IgD-negative memory B cell (primary cell): ENCODE results near the gene GCN1. TPM values are rescaled to one million over a fixed set of nuclear protein-coding genes. Genes with fewer than 3 reads are reported as not detected.
A peak's percentile ranks its signal among the peaks of the same experiment; 100 is the strongest.
"Not testable (repeated sequence)": the region's sequence is repeated elsewhere in the genome, so short reads cannot be mapped to it uniquely, and the experiment has no call there.

ENCODE experiments used
- H3K27ac Mint-ChIP-seq, 3 donors: one replicate each; pipeline ENCODE4 v1.8.0; 2020 to 2022; ENCODE audit warnings: mild to moderate bottlenecking in 3 of 3, mixed read lengths in 3 of 3, moderate library complexity in 1 of 3
- H3K27me3 Mint-ChIP-seq: one replicate; pipeline ENCODE4 v1.8.0; 2021; ENCODE audit warnings: mixed read lengths
- H3K36me3 Mint-ChIP-seq: one replicate; pipeline ENCODE4 v1.8.0; 2020; ENCODE audit warnings: mild to moderate bottlenecking, mixed read lengths
- H3K4me1 Mint-ChIP-seq, 3 donors: one replicate each; pipeline ENCODE4 v1.8.0; 2020 to 2022; ENCODE audit warnings: mixed read lengths in 3 of 3, mild to moderate bottlenecking in 1 of 3
- H3K4me3 Mint-ChIP-seq, 4 donors: one replicate each; pipeline ENCODE4 v1.8.0; 2020 to 2022; ENCODE audit warnings: mild to moderate bottlenecking in 4 of 4, mixed read lengths in 4 of 4, moderate library complexity in 3 of 4
- H3K9me3 Mint-ChIP-seq, 3 donors: one replicate each; pipeline ENCODE4 v1.8.0; 2020 to 2021; ENCODE audit warnings: mixed read lengths in 3 of 3, mild to moderate bottlenecking in 1 of 3
- polyA plus RNA-seq: library from polyadenylated mRNA; unstranded; fragments of 300-500 nt; fragmentation: Illumina TruSeq; gene quantifications from one replicate; pipeline ENCODE4 v1.2.3, GENCODE V29; 2021

The GCN1 gene
- polyA plus RNA-seq, 1 donor from 2014 or later: 18.4 TPM

GRCh38 chr12:120224304-120225199 is 30.0 kb upstream of the GCN1 start:
- peaks cover 12% of the 10 kb centered on the region for H3K27me3 Mint-ChIP-seq
- H3K4me3 Mint-ChIP-seq: peak overlapping the region in 1 of 4 donors; percentile 27
- no peaks in the 10 kb centered on the region for H3K9me3 Mint-ChIP-seq
- H3K27ac Mint-ChIP-seq: peak overlapping the region in 1 of 3 donors; percentile 10
- no peaks in the 10 kb centered on the region for H3K36me3 Mint-ChIP-seq
- H3K4me1 Mint-ChIP-seq: peaks cover 5 to 13% (median 9%) of the 10 kb centered on the region in 3 donors

DNA sequence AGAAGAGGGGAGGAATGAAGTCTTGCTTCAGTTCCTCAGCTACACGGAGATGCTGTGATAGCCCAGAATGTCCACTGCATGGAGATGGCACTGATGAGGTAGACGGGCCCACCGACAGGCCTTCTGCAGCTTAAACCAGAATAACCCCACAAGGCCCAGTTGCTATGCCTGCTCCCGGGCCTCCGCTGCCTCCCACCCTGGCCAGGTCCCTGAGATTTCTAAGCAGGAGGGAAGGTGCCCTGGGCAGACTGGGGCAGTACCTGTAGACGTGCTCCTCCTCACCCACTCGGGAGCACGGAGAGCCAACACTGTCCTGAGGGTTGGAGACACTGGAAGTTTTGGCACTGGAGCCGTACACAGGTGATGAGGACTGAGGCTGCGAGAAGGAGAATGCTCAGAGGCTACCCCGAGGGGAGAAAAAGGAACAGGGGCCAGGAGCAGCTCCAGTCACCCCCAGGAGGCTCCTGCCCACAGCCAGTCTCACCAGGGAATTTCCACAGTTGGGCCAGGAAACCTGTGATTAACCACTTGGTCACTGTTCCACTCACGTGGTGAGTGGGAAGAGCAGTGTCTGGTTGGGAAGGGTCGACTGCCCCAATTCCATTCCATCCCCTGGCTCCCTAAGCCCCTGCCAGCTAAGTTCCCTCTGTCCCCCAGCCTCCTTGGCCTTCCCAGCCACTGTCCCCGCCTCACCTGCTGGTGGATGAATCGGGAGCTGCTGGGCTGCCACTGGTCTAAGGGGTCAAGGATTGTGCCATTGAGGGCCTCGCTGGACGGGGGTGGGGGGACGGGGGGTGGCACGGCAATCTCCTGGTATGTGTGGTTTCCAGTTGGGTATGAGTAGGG is 29.2 kb upstream of the GCN1 start:
- Mint-ChIP-seq H3K4me1 (peaks cover 5 to 13% (median 9%) of the 10 kb centered on the region in 3 donors), H3K27ac (peak overlapping the region in 1 of 3 donors; percentile 47), H3K4me3 (peak overlapping the region in 1 of 4 donors; percentile 72), H3K9me3 (no peaks in the 10 kb centered on the region), H3K27me3 (peaks cover 12% of the 10 kb centered on the region), H3K36me3 (no peaks in the 10 kb centered on the region)

DNA sequence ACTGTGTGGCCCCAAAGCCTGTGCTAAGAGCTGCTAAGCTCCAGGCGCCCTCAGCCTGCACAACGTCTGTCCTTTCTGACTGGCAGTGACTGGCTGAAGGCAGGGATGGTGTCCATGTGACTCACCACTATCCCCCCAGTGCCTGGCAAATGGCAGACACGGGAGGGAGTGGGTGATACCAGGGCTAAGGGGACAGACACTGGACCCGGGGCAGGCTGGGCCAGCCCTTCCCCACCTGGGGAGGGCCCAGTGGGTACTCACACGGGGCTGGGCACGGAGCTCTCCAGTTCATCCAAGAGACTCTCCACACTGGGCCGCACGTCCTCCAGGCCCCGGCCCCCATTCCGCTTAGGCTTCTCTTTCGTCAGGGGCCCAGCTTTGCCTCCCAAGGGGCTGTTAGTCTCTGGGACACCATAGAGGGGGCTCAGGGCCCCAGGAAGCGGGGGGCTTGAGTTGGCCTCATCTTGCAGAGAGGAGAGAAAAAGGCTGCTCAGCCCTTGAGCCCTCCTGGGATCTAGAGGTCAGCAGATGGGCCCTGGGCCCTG is 27.8 kb upstream of the GCN1 start:
- no peaks in the 10 kb centered on the region for H3K36me3 Mint-ChIP-seq
- no peak overlapping the region for H3K4me3 Mint-ChIP-seq
- H3K9me3 Mint-ChIP-seq: no peaks in the 10 kb centered on the region
- peak overlapping the region in 1 of 3 donors; percentile 60 for H3K27ac Mint-ChIP-seq
- peaks cover 8% of the 10 kb centered on the region for H3K27me3 Mint-ChIP-seq
- H3K4me1 Mint-ChIP-seq: peaks cover 3 to 9% (median 4%) of the 10 kb centered on the region in 3 donors

DNA sequence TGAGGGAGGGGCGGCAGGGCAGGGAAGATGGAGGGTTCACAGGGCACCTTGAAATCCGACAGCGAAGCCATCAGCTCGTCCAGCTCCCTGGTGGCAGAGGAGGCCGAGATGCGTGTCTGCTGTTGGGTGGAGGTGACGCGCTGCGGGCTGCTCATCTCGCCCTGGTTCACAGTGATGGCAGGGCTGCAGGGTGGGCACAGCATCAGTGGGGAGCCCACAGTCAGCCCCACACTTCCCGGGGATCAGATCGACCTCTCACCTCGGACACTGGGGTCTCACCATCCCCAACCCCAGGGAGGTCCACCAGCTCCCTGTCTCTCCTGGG is 27.0 kb upstream of the GCN1 start:
- H3K9me3 Mint-ChIP-seq: no peaks in the 10 kb centered on the region
- no peaks in the 10 kb centered on the region for H3K36me3 Mint-ChIP-seq
- H3K27me3 Mint-ChIP-seq: peaks cover 8% of the 10 kb centered on the region
- H3K4me3 Mint-ChIP-seq: no peak overlapping the region
- peaks cover 3 to 9% (median 4%) of the 10 kb centered on the region in 3 donors for H3K4me1 Mint-ChIP-seq
- no peak overlapping the region for H3K27ac Mint-ChIP-seq

DNA sequence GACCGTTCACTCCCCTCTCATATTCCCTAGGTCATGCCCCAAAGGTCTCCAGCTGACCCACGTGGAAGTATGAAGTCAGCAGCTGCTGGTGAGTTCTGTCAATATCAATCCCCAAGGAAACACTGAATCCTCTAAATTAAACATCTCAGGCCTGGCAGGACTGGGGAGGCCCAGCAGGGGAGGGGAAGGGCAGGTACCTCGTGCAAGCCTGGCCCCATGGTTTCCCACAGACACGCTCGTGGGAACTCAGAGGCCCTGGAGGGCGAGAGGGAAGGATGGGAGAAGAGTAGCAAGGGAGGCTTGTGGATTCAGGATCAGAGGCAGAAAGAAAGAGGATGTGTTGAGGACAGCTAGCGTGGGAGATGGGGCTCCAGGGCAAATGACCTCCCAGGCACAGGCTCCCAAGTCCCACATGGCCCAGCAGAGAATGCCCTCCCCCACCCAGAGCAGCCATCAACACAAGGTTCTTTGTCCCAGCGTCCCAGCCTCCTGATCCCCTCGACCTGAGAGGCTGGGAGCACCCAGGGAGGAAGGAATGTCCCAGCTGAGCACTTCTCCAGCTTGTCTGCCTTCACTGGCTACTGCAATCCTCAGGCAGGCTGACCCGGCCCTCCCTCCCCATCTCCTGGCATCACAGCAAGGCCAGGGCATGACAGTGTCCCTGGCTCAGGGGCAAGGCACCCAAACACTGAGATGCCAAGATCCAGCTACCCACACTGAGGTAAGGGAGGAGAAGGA is 26.5 kb upstream of the GCN1 start:
- H3K4me3 Mint-ChIP-seq: no peak overlapping the region
- H3K27ac Mint-ChIP-seq: peak overlapping the region in 1 of 3 donors; percentile 73

GRCh38 chr12:120218680-120219606 is 24.4 kb upstream of the GCN1 start:
- Mint-ChIP-seq H3K4me3 (no peak overlapping the region), H3K36me3 (no peaks in the 10 kb centered on the region), H3K9me3 (no peaks in the 10 kb centered on the region), H3K4me1 (no peaks in the 10 kb centered on the region), H3K27ac (no peak overlapping the region), H3K27me3 (peaks cover 4% of the 10 kb centered on the region)

More for the DNA sequence above, 26.5 kb upstream of the GCN1 start:
- Mint-ChIP-seq H3K36me3 (no peaks in the 10 kb centered on the region), H3K27me3 (peaks cover 8% of the 10 kb centered on the region), H3K4me1 (peaks cover 3 to 7% (median 4%) of the 10 kb centered on the region in 3 donors), H3K9me3 (no peaks in the 10 kb centered on the region)

DNA sequence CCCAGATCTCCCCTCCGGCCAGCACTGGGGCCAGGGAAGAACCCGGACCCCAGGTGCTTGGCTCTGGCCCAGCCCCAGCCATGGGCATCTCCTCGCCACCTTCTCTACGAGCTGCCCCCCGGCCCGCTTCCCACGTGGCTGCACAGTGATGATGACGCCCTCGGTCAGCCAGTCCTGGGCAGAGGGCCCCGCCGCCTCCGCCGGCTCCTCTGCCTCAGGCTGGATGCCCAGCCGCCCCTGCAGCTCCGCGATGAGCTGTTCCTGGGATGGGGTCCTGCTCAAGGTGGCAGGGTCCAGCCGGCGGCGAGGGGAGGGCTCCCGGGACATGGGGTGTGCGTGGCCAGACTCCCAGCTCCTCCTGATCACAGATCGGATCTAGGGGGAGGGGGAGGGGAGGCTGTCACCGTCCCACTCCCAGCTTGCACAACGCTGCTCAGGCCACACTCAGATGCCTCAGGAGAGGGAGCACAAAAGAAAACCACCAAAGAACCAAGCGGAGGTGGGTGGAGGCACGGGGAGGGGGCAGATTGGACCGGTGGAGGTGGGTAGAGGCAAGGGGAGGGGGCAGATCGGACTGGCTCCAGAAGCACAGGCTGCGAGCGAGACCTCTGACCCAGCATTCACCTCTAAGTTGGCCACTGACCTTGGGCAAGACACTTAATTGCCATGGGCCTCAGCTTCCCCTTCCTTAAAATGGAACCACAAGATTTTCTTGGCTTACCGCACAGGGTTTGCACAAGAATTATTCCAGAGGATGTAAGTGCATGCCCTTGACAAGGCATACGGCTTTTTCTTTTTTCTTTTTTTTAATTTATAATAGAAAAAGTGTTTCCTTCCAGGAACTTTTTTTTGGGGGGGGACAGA is 22.5 kb upstream of the GCN1 start:
- no peaks in the 10 kb centered on the region for H3K9me3 Mint-ChIP-seq
- H3K36me3 Mint-ChIP-seq: no peaks in the 10 kb centered on the region
- H3K27me3 Mint-ChIP-seq: peaks cover 3% of the 10 kb centered on the region
- H3K4me3 Mint-ChIP-seq: no peak overlapping the region
- no peaks in the 10 kb centered on the region for H3K4me1 Mint-ChIP-seq
- no peak overlapping the region for H3K27ac Mint-ChIP-seq

DNA sequence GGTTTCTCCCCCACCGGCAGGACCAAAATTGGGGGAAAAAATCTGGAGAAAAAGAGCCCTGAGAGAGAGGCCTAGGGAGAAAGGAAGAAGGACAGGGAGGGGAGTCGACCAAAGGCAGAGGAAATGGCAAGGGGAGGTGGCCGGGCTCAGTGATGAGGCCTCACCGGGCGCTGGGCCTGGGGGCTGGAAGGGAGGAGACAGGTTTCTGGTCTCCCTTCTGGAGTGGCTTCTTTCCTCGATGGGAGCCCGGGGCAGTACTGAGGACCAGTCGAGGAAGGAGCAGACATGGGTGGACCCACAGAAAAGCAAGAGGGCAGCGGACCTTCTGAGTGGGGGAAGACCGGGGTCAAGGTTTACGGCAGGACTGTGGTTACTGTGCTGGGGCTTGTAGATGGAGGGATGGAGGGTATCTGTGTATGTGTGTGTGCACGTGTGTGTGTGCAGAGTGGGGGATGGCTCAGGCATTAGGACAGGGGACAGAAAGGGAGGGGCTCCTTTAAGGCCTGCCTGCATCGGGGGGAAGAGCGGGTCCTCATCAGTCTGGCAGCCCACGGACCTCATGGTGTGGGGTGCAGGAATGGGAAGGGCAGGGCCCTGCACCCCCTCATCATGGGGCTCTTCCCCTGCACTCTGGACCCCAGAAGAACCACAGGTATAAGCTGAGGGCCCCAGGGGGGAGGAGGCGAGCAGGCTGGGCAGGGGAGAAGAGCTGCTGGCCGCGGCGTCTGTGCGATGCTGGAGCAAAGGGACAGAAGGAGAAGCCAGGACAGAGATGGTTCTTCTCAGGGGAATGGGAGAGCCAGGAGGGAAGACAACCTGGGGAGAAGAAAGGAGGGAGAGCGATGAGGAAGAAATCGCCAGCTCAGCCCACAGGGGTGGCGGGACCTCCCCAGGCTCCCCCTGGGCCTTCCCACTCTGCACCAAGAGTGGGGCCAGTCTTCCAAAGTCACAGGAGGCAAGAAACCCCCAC is 21.5 kb upstream of the GCN1 start:
- H3K27ac Mint-ChIP-seq: peak overlapping the region in 1 of 3 donors; percentile 48
- H3K27me3 Mint-ChIP-seq: peaks cover 2% of the 10 kb centered on the region
- no peak overlapping the region for H3K4me3 Mint-ChIP-seq
- H3K4me1 Mint-ChIP-seq: no peaks in the 10 kb centered on the region
- H3K36me3 Mint-ChIP-seq: no peaks in the 10 kb centered on the region
- H3K9me3 Mint-ChIP-seq: no peaks in the 10 kb centered on the region

GRCh38 chr12:120215357-120215735 is 20.8 kb upstream of the GCN1 start:
- Mint-ChIP-seq H3K4me3 (no peak overlapping the region), H3K27me3 (no peaks in the 10 kb centered on the region), H3K27ac (no peak overlapping the region), H3K4me1 (no peaks in the 10 kb centered on the region), H3K9me3 (no peaks in the 10 kb centered on the region), H3K36me3 (peaks cover 2% of the 10 kb centered on the region)

DNA sequence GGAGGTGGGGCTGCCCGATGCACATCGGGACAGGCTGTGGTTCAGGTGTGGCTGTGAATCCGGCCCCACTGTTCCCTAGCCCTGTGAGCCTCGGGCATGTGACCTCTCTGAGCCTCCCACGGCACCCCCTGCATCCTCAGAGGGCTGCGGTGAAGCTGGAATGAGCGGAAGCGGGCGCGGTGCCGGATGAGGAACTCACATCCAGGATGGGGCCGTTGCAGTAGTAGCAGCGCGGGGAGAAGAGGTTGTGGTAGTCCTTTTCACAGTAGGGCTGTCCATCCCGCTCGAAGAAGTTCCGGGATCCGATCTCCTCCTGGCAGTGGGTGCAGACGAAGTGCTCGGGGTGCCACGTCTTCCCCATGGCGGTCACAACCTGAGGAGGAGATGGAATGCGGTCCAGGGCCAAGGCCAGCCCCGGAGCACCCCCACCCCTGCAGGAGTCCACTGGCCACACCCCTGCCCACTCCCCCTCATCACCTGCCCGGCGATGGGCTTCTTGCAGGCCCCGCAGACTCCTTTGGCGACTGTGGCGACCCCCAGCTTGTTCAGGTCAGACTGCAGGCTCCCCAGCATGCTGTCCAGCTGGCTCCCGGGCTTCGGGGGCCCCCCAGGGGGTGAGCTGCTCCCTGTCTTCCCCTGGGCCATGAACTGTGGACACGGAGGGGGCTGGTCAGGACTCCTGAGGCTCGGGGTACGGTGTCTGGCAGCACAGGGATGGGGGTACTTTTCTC is 20.3 kb upstream of the GCN1 start:
- Mint-ChIP-seq H3K9me3 (no peaks in the 10 kb centered on the region), H3K4me3 (no peak overlapping the region), H3K27ac (no peak overlapping the region), H3K27me3 (no peaks in the 10 kb centered on the region), H3K36me3 (peaks cover 2% of the 10 kb centered on the region), H3K4me1 (no peaks in the 10 kb centered on the region)

DNA sequence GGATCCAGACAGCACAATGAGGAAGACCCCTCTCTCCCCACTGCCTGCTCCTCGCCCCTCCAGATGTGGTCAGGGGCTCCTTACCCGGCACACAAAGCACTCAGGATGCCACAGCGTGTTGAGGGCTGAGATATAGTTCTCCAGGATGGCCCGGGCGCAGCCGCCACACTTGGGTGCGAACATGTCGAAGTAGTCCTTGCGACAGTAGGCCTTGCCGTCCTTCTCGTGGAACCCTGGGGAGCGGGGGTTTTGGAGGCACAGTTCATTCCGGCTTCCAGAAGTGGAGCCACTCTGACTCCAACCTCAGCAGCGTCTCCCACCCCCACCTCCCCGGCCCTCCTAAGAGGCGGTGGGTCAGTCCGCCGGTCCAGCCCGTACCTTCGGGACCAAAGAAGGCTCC is 19.2 kb upstream of the GCN1 start:
- H3K9me3 Mint-ChIP-seq: no peaks in the 10 kb centered on the region
- H3K27me3 Mint-ChIP-seq: no peaks in the 10 kb centered on the region
- no peaks in the 10 kb centered on the region for H3K4me1 Mint-ChIP-seq
- peaks cover 2% of the 10 kb centered on the region for H3K36me3 Mint-ChIP-seq
- H3K4me3 Mint-ChIP-seq: no peak overlapping the region
- no peak overlapping the region for H3K27ac Mint-ChIP-seq

DNA sequence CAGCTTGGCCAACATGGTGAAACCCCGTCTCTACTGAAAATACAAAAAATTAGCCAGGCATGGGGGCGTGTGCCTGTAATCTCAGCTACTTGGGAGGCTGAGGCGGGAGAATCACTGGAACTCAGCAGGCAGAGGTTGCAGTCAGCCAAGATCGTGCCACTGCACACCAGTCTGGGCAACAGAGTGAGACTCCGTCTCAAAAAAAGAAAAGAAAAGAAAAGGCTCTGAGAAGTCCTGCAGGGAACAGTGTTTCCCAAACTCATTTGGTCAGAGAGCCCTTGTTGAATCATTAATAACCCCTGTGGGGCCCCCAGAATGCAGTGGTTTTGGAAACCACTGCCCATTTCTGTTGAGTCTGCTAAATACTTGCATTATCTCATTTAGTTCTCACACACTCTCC is 18.7 kb upstream of the GCN1 start:
- H3K4me3 Mint-ChIP-seq, H3K9me3 Mint-ChIP-seq, H3K36me3 Mint-ChIP-seq, H3K27me3 Mint-ChIP-seq, H3K4me1 Mint-ChIP-seq, H3K27ac Mint-ChIP-seq: not testable (repeated sequence)
